H1 (cell line): Measurements from ENCODE around the gene CLCN5. TPM values are rescaled to one million over a fixed set of nuclear protein-coding genes. Genes with fewer than 3 reads are reported as not detected.
A peak's percentile ranks its signal among the peaks of the same experiment; 100 is the strongest.

Experiments used
- CTCF ChIA-PET: fragments of 300-600 bp; sonication (Branson Sonifier 250); formaldehyde crosslinking; loops from one replicate; lab custom pipeline; 2021; ENCODE audit not compliant: partially characterized antibody; lab: Charles Lee
- POLR2A ChIA-PET: fragments of 300-600 bp; sonication (Branson Sonifier 250); formaldehyde crosslinking; loops from one replicate; lab custom pipeline; 2021; ENCODE audit warnings: inconsistent platforms; ENCODE audit not compliant: partially characterized antibody; lab: Charles Lee
- DNase-seq, 2 experiments: peaks; one replicate each; pipeline versions ENCODE4 v3.0.0 to v3.0.0-alpha.2; 2010 to 2022; ENCODE audit warnings: low spot score in 2 of 2, low read depth in 1 of 2, mixed read lengths in 1 of 2
- FAIRE-seq: peaks from 2 replicates; lab custom pipeline; 2011; peaks lifted over from hg19 to GRCh38; lab: Jason Lieb, UNC
- H2AFZ ChIP-seq: 2 replicates; pipeline ENCODE4 v1.8.1; 2012; ENCODE audit warnings: low read length, inconsistent platforms
- H2AK5ac ChIP-seq: 2 replicates; pipeline ENCODE4 v1.6.1; 2013; ENCODE audit warnings: low read depth, low read length
- H2BK120ac ChIP-seq: replicated peaks from 2 replicates; pipeline ENCODE3; 2013; ENCODE audit warnings: low read depth, low read length, inconsistent platforms
- H2BK12ac ChIP-seq: 2 replicates; pipeline ENCODE4 v1.6.1; 2013; ENCODE audit warnings: low read depth, low read length
- H2BK15ac ChIP-seq: 2 replicates; pipeline ENCODE4 v1.6.1; 2013; ENCODE audit warnings: low read length
- H2BK20ac ChIP-seq: 2 replicates; pipeline ENCODE4 v1.6.1; 2013; ENCODE audit warnings: low read length
- H2BK5ac ChIP-seq: 2 replicates; pipeline ENCODE4 v1.6.1; 2013; ENCODE audit warnings: low read depth, low read length
- H3K14ac ChIP-seq: 2 replicates; pipeline ENCODE4 v1.6.1; 2013; ENCODE audit warnings: inconsistent platforms; ENCODE audit not compliant: insufficient read length
- H3K18ac ChIP-seq: 2 replicates; pipeline ENCODE4 v1.6.1; 2013; ENCODE audit warnings: low read length; ENCODE audit errors: extremely low read depth
- H3K23ac ChIP-seq: 2 replicates; pipeline ENCODE4 v1.6.1; 2013; ENCODE audit warnings: inconsistent platforms; ENCODE audit not compliant: insufficient read length
- H3K23me2 ChIP-seq: 2 replicates; pipeline ENCODE4 v1.6.1; 2013; ENCODE audit warnings: low read depth, low read length
- H3K27ac ChIP-seq: 2 replicates; pipeline ENCODE4 v1.6.1; 2011; ENCODE audit warnings: low read depth, low read length, inconsistent platforms
- H3K27me3 ChIP-seq, 4 experiments: replicated peaks in 1 of 4; 1 replicate in 1 of 4; 2 replicates in 3 of 4; pipeline versions ENCODE4 v1.6.1 to v1.8.1; 2011 to 2013; ENCODE audit warnings: low read length in 3 of 4, mild to moderate bottlenecking in 3 of 4, inconsistent platforms in 2 of 4, mixed read lengths in 2 of 4, moderate library complexity in 1 of 4; ENCODE audit not compliant: control insufficient read depth in 3 of 4, insufficient read depth in 3 of 4; ENCODE audit errors: extremely low read depth in 1 of 4
- H3K36me3 ChIP-seq, 4 experiments: 2 replicates each; pipeline versions ENCODE4 v1.6.1 to v1.8.1; 2011 to 2013; ENCODE audit warnings: mild to moderate bottlenecking in 4 of 4, low read length in 3 of 4, moderate library complexity in 2 of 4, control low read depth in 1 of 4, inconsistent platforms in 1 of 4; ENCODE audit not compliant: insufficient read depth in 4 of 4, control insufficient read depth in 2 of 4
- H3K4ac ChIP-seq: replicated peaks from 2 replicates; pipeline ENCODE3; 2013; ENCODE audit warnings: low read length, low read depth, mixed read lengths, inconsistent platforms; ENCODE audit not compliant: insufficient read length
- H3K4me1 ChIP-seq, 4 experiments: replicated peaks in 1 of 4; 1 replicate in 1 of 4; 2 replicates in 3 of 4; pipeline versions ENCODE4 v1.6.1 to v1.8.1; 2011 to 2013; ENCODE audit warnings: low read length in 3 of 4, inconsistent platforms in 2 of 4, mixed read lengths in 1 of 4; ENCODE audit not compliant: insufficient read depth in 4 of 4, control insufficient read depth in 3 of 4
- H3K4me2 ChIP-seq, 2 experiments: 2 replicates each; pipeline versions ENCODE4 v1.6.1 to v1.8.1; 2011 to 2013; ENCODE audit warnings: low read depth in 2 of 2, low read length in 2 of 2, control low read depth in 1 of 2, inconsistent platforms in 1 of 2, mild to moderate bottlenecking in 1 of 2; ENCODE audit not compliant: insufficient read depth in 1 of 2
- H3K4me3 ChIP-seq, 4 experiments: fragments of 200-600, 300-600 bp in 1 of 4; sonication (generic), shearing (Covaris generic), sonication (Bioruptor Twin) in 1 of 4; 2 replicates each; pipeline versions ENCODE4 v1.5.1 to v1.8.1; 2011 to 2016; ENCODE audit warnings: low read length in 4 of 4, low read depth in 3 of 4, control low read depth in 2 of 4, inconsistent platforms in 2 of 4, mild to moderate bottlenecking in 2 of 4, mixed read lengths in 1 of 4, moderate library complexity in 1 of 4; ENCODE audit not compliant: insufficient read depth in 2 of 4; ENCODE audit errors: extremely low read depth in 1 of 4
- H3K56ac ChIP-seq: replicated peaks from 2 replicates; pipeline ENCODE3; 2013; ENCODE audit warnings: low read depth, mild to moderate bottlenecking, mixed read lengths, low read length, inconsistent platforms; ENCODE audit not compliant: insufficient read length
- H3K79me1 ChIP-seq: 2 replicates; pipeline ENCODE4 v1.6.1; 2013; ENCODE audit warnings: low read depth, low read length, control low read depth
- H3K79me2 ChIP-seq, 2 experiments: 2 replicates each; pipeline versions ENCODE4 v1.6.1 to v1.8.1; 2012 to 2013; ENCODE audit warnings: low read length in 2 of 2, mild to moderate bottlenecking in 2 of 2, inconsistent platforms in 1 of 2; ENCODE audit not compliant: insufficient read depth in 2 of 2, control insufficient read depth in 1 of 2
- H3K9ac ChIP-seq, 4 experiments: replicated peaks in 1 of 4; 1 replicate in 1 of 4; 2 replicates in 3 of 4; pipeline versions ENCODE4 v1.6.1 to v1.8.1; 2011 to 2013; ENCODE audit warnings: low read depth in 3 of 4, low read length in 3 of 4, control low read depth in 2 of 4, mild to moderate bottlenecking in 2 of 4, moderate library complexity in 2 of 4, inconsistent platforms in 1 of 4; ENCODE audit errors: extremely low read depth in 1 of 4
- H3K9me3 ChIP-seq, 2 experiments: 2 replicates each; pipeline versions ENCODE4 v1.6.1 to v1.8.1; 2012 to 2013; ENCODE audit warnings: mild to moderate bottlenecking in 2 of 2, moderate library complexity in 2 of 2, control low read depth in 1 of 2, inconsistent platforms in 1 of 2, low read depth in 1 of 2, low read length in 1 of 2, mixed read lengths in 1 of 2; ENCODE audit not compliant: insufficient read depth in 2 of 2
- H4K20me1 ChIP-seq, 2 experiments: replicated peaks in 1 of 2; 2 replicates each; pipeline versions ENCODE3 to v1.8.1; 2011 to 2013; ENCODE audit warnings: inconsistent platforms in 2 of 2, low read length in 2 of 2, mild to moderate bottlenecking in 1 of 2; ENCODE audit not compliant: insufficient read depth in 2 of 2, control insufficient read depth in 1 of 2
- H4K5ac ChIP-seq: 2 replicates; pipeline ENCODE4 v1.6.1; 2013; ENCODE audit warnings: low read length, low read depth, mixed read lengths, inconsistent platforms; ENCODE audit not compliant: insufficient read length
- H4K8ac ChIP-seq: 2 replicates; pipeline ENCODE4 v1.8.0; 2013; ENCODE audit warnings: mild to moderate bottlenecking, moderate library complexity, low read length, inconsistent platforms; ENCODE audit not compliant: insufficient read depth; ENCODE audit errors: extremely low read depth
- H4K91ac ChIP-seq: replicated peaks from 2 replicates; pipeline ENCODE3; 2013; ENCODE audit warnings: low read length, mixed read lengths, inconsistent platforms; ENCODE audit not compliant: insufficient read length
- CTCF ChIP-seq, 3 experiments: IDR thresholded peaks; 1 replicate in 2 of 3; 2 replicates in 1 of 3; pipeline versions ENCODE4 v1.5.1 to v1.6.1; 2011; ENCODE audit warnings: low read length in 3 of 3, mild to moderate bottlenecking in 3 of 3, inconsistent platforms in 2 of 3, low read depth in 1 of 3, moderate library complexity in 1 of 3; ENCODE audit not compliant: insufficient read depth in 1 of 3; ENCODE audit errors: control extremely low read depth in 1 of 3
- GTF2F1 ChIP-seq: IDR thresholded peaks from 2 replicates; pipeline ENCODE4 v1.6.1; 2012; ENCODE audit warnings: low read depth, low read length, improper control_type of control experiment, borderline replicate concordance
- PHF8 ChIP-seq: fragments of 200-600 bp; sonication (generic); conservative IDR thresholded peaks from 2 replicates; pipeline ENCODE4 v1.7.1; 2012; ENCODE audit warnings: low read depth, mild to moderate bottlenecking, inconsistent platforms, low read length, moderate library complexity
- RAD21 ChIP-seq, 2 experiments: IDR thresholded peaks in 1 of 2; conservative IDR thresholded peaks in 1 of 2; 2 replicates each; pipeline ENCODE4 v1.6.1; 2011; ENCODE audit warnings: low read depth in 2 of 2, low read length in 2 of 2, improper control_type of control experiment in 1 of 2, inconsistent platforms in 1 of 2, mild to moderate bottlenecking in 1 of 2, moderate library complexity in 1 of 2
- RBBP5 ChIP-seq: IDR thresholded peaks from 2 replicates; pipeline ENCODE4 v1.7.1; 2012; ENCODE audit warnings: low read depth, mild to moderate bottlenecking, inconsistent platforms, low read length, moderate library complexity, borderline replicate concordance
- RFX5 ChIP-seq: IDR thresholded peaks from 2 replicates; pipeline ENCODE4 v1.6.1; 2011; ENCODE audit warnings: low read depth, low read length, improper control_type of control experiment, borderline replicate concordance
- SRF ChIP-seq: IDR thresholded peaks from 2 replicates; pipeline ENCODE4 v1.6.1; 2011; ENCODE audit warnings: mild to moderate bottlenecking, low read depth, low read length, moderate library complexity
- TAF1 ChIP-seq: IDR thresholded peaks from 2 replicates; pipeline ENCODE4 v1.6.1; 2011; ENCODE audit warnings: mild to moderate bottlenecking, low read depth, low read length
- TAF7 ChIP-seq: optimal IDR thresholded peaks from 2 replicates; pipeline ENCODE3; 2011; ENCODE audit warnings: low read depth, mild to moderate bottlenecking, inconsistent platforms, low read length, moderate library complexity, borderline replicate concordance
- TCF12 ChIP-seq: IDR thresholded peaks from 2 replicates; pipeline ENCODE4 v1.6.1; 2011; ENCODE audit warnings: low read depth, mild to moderate bottlenecking, low read length
- YY1 ChIP-seq: IDR thresholded peaks from 2 replicates; pipeline ENCODE4 v1.6.1; 2011; ENCODE audit warnings: low read depth, mild to moderate bottlenecking, low read length
- WGBS, 2 experiments: shearing (Covaris generic) in 1 of 2; methylation state at CpG; one replicate each; pipeline versions ENCODE4 v1.1.6 to v1.1.7; 2013 to 2015; ENCODE audit warnings: low lambda C conversion rate in 2 of 2, mixed read lengths in 2 of 2, inconsistent platforms in 1 of 2, low coverage in 1 of 2, missing lambda C conversion rate in 1 of 2; ENCODE audit not compliant: insufficient replicate concordance in 2 of 2, insufficient coverage in 1 of 2, insufficient read length in 1 of 2; ENCODE audit errors: extremely low coverage in 1 of 2, missing lambda C conversion rate in 1 of 2; 5-methylcytosine and 5-hydroxymethylcytosine counted together
- polyA plus RNA-seq, 7 experiments: library from polyadenylated mRNA; depleted of rRNA in 3 of 7; stranded (reverse) in 5 of 7; unstranded in 2 of 7; fragments of >200 nt in 5 of 7; fragments of 200-250 nt in 2 of 7; gene quantifications; 1 replicate in 5 of 7; 2 replicates in 1 of 7; 4 replicates in 1 of 7; pipeline versions ENCODE4 v1.2.1 to v1.2.3, GENCODE V29; 2011 to 2013; ENCODE audit warnings: missing spikeins in 2 of 7, mixed read lengths in 2 of 7
- total RNA-seq: library from RNA; stranded (reverse); fragmentation: NEBNext Ultra II Directional; extraction: Animal tissue kit (Norgen Biotek cat#: 25700); gene quantifications from 2 replicates; pipeline ENCODE4 v1.2.1, GENCODE V29; 2021

Gene CLCN5
- total and polyA plus RNA-seq, 2 of the 8 experiments (the other 6 are each of a cell fraction or from before 2014, with no cell fraction given), result 4.2 to 9.7 TPM

- Histone ChIP-seq H3K36me3 (no peaks in the 10 kb centered on the region), H4K91ac (no peak overlapping the region), H4K20me1 (no peaks in the 10 kb centered on the region), H2AK5ac (no peak overlapping the region), H2BK5ac (no peak overlapping the region), H3K4me1 (no peaks in the 10 kb centered on the region), H3K23ac (no peak overlapping the region), H3K14ac (no peak overlapping the region), H3K18ac (no peak overlapping the region), H2BK120ac (no peak overlapping the region), H2BK20ac (no peak overlapping the region), H3K56ac (no peak overlapping the region), H3K4me2 (no peak overlapping the region), H3K9me3 (no peaks in the 10 kb centered on the region), H3K4me3 (no peak overlapping the region), H3K4ac (no peak overlapping the region), H2BK12ac (no peak overlapping the region), H3K27ac (no peak overlapping the region), H3K79me1 (no peaks in the 10 kb centered on the region), H2BK15ac (no peak overlapping the region), H3K23me2 (no peaks in the 10 kb centered on the region), H4K5ac (no peak overlapping the region), H3K9ac (no peak overlapping the region), H3K79me2 (no peaks in the 10 kb centered on the region), H2AFZ (no peak overlapping the region), H4K8ac (no peak overlapping the region), H3K27me3 (no peaks in the 10 kb centered on the region)
- FAIRE-seq, result no peak
- WGBS, 2 experiments, result 57% methylated on average over 3 of the region's 3 CpGs; no CpG with 5 or more reads in 1 of the 2 experiments
- POLR2A ChIA-PET, result no interaction called here
- peak in 1 of 2 experiments; percentile 43 for DNase-seq
- CTCF ChIA-PET, result interaction anchor here (0.7 to 1.0 kb wide), 2 partner anchors 158 to 166 kb away, joined by 3 to 4 read pairs; no protein-coding TSS in a partner anchor
- no peak for TF ChIP-seq TAF1
- no peak for TF ChIP-seq PHF8
- TF ChIP-seq TCF12, result no peak
- TF ChIP-seq GTF2F1, result no peak
- TF ChIP-seq CTCF (IDR thresholded peaks at IDR 0.05; ENCODE audit: control extremely low read depth in 1 of 3, insufficient read depth in 1 of 3, low read depth in 1 of 3, low read length in 3 of 3), result peak; percentile 56 to 66 (median 58)
- no peak for TF ChIP-seq RFX5
- no peak for TF ChIP-seq TAF7
- TF ChIP-seq RBBP5, result no peak
- TF ChIP-seq SRF, result no peak
- peak; percentile 79 to 83 for TF ChIP-seq RAD21 (IDR thresholded peaks at IDR 0.05 in 1 of 2, conservative IDR thresholded peaks at IDR 0.05 in 1 of 2; ENCODE audit: low read depth in 2 of 2, low read length in 2 of 2)
- no peak for TF ChIP-seq YY1
Observed at GRCh38 chrX:50081282-50081889, 159.0 kb downstream of the CLCN5 start.
